ENCODE measurements around the gene SERP2.

- TF ChIP-seq CTCF (IDR thresholded peaks at IDR 0.05): no peak
- TF ChIP-seq POLR2A (IDR thresholded peaks at IDR 0.05; ENCODE audit: low read depth): no peak
Observed at GRCh38 chr13:44394658-44395057, 21.0 kb downstream of the SERP2 start.

Data from esophagus muscularis mucosa (tissue), 3 donors.